Loucy (cell line): ENCODE results near the gene LSM3.

Source experiments
- H2AFZ ChIP-seq: fragments of 200-600 bp; sonication (generic); 2 replicates; pipeline ENCODE4 v1.6.0; 2016; ENCODE audit warnings: antibody characterized with exemption, mild to moderate bottlenecking, low read length, moderate library complexity
- H3F3A ChIP-seq: fragments of 200-600 bp; 2 replicates; pipeline ENCODE4 v1.6.0; 2016; ENCODE audit warnings: antibody characterized with exemption, low read depth, mild to moderate bottlenecking
- H3K27me3 ChIP-seq: fragments of 200-600 bp; sonication (generic); 2 replicates; pipeline ENCODE4 v1.6.1; 2014; ENCODE audit warnings: low read length, mild to moderate bottlenecking; ENCODE audit not compliant: insufficient read depth, poor library complexity, severe bottlenecking
- H3K36me3 ChIP-seq: fragments of 200-600 bp; sonication (generic); 2 replicates; pipeline ENCODE4 v1.6.1; 2016; ENCODE audit warnings: low read length; ENCODE audit not compliant: insufficient read depth
- H3K4me1 ChIP-seq: fragments of 200-600 bp; sonication (generic); 2 replicates; pipeline ENCODE4 v1.5.1; 2014; ENCODE audit warnings: low read length, mild to moderate bottlenecking; ENCODE audit not compliant: insufficient read depth, poor library complexity, severe bottlenecking
- H3K4me2 ChIP-seq: fragments of 200-600 bp; sonication (generic); 2 replicates; pipeline ENCODE4 v1.6.0; 2014; ENCODE audit warnings: antibody characterized with exemption, low read length, low read depth, mild to moderate bottlenecking; ENCODE audit not compliant: poor library complexity, severe bottlenecking
- H3K4me3 ChIP-seq: fragments of 200-600 bp; sonication (generic); 2 replicates; pipeline ENCODE4 v1.5.1; 2014; ENCODE audit warnings: low read length, mild to moderate bottlenecking, mixed read lengths; ENCODE audit not compliant: poor library complexity, severe bottlenecking
- H3K79me2 ChIP-seq: fragments of 200-600 bp; sonication (generic); 2 replicates; pipeline ENCODE4 v1.6.1; 2014; ENCODE audit warnings: low read length; ENCODE audit not compliant: insufficient read depth
- H3K9ac ChIP-seq: fragments of 200-600 bp; sonication (generic); 2 replicates; pipeline ENCODE4 v1.6.0; 2014; ENCODE audit warnings: mild to moderate bottlenecking, low read depth, low read length, moderate library complexity; ENCODE audit not compliant: poor library complexity, severe bottlenecking
- H3K9me2 ChIP-seq: fragments of 200-600 bp; sonication (generic); replicated peaks from 2 replicates; pipeline ENCODE4 v1.6.1; 2016; ENCODE audit warnings: low read depth, low read length, mixed read lengths
- H3K9me3 ChIP-seq: fragments of 200-600 bp; sonication (generic); 2 replicates; pipeline ENCODE4 v1.6.1; 2014; ENCODE audit warnings: mild to moderate bottlenecking, antibody characterized with exemption, low read length, low read depth; ENCODE audit not compliant: insufficient read depth
- H4K20me1 ChIP-seq: fragments of 200-600 bp; sonication (generic); 2 replicates; pipeline ENCODE4 v1.6.0; 2014; ENCODE audit warnings: antibody characterized with exemption, low read length, mild to moderate bottlenecking; ENCODE audit not compliant: insufficient read depth, poor library complexity, severe bottlenecking
- CTCF ChIP-seq: fragments of 200-600 bp; sonication (generic); conservative IDR thresholded peaks from 2 replicates; pipeline ENCODE4 v1.5.1; 2014; ENCODE audit warnings: mild to moderate bottlenecking, antibody characterized with exemption, low read length
- EZH2phosphoT487 ChIP-seq: fragments of 200-600 bp; IDR thresholded peaks from 2 replicates; pipeline ENCODE4 v1.6.1; 2018; ENCODE audit warnings: antibody characterized with exemption, mild to moderate bottlenecking, moderate library complexity, borderline replicate concordance

LSM3 gene

GRCh38 chr3:14248477-14248848, 69.8 kb downstream of the LSM3 start:
- H3K9me2 ChIP-seq: no peaks in the 10 kb centered on the region
- H2AFZ ChIP-seq: no peak overlapping the region
- no peak overlapping the region for H3K4me3 ChIP-seq
- H3K27me3 ChIP-seq: no peaks in the 10 kb centered on the region
- H4K20me1 ChIP-seq: no peaks in the 10 kb centered on the region
- no peaks in the 10 kb centered on the region for H3F3A ChIP-seq
- H3K36me3 ChIP-seq: no peaks in the 10 kb centered on the region
- H3K4me1 ChIP-seq: peaks cover 20% of the 10 kb centered on the region
- H3K9me3 ChIP-seq: no peaks in the 10 kb centered on the region
- no peak overlapping the region for H3K9ac ChIP-seq
- no peak for TF ChIP-seq CTCF
- H3K79me2 ChIP-seq: no peaks in the 10 kb centered on the region
- H3K4me2 ChIP-seq: no peak overlapping the region

- no peaks in the 10 kb centered on the region for H3F3A ChIP-seq
- H3K27me3 ChIP-seq: no peaks in the 10 kb centered on the region
- no peaks in the 10 kb centered on the region for H3K79me2 ChIP-seq
- no peaks in the 10 kb centered on the region for H3K36me3 ChIP-seq
- H3K4me2 ChIP-seq: no peak overlapping the region
- H2AFZ ChIP-seq: peak overlapping the region; percentile 9; the same call in 1 of the 2 replicates
- H3K9me2 ChIP-seq: no peaks in the 10 kb centered on the region
- no peak overlapping the region for H3K4me3 ChIP-seq
- TF ChIP-seq CTCF (no peak), EZH2phosphoT487 (no peak)
- H4K20me1 ChIP-seq: no peaks in the 10 kb centered on the region
- peaks cover 20% of the 10 kb centered on the region for H3K4me1 ChIP-seq
- H3K9me3 ChIP-seq: no peaks in the 10 kb centered on the region
- H3K9ac ChIP-seq: no peak overlapping the region
Measured at GRCh38 chr3:14248849-14249523, 70.4 kb downstream of the LSM3 start.
